Measurements from ENCODE around the gene IFT172.
"Not testable (repeated sequence)": the region's sequence is repeated elsewhere in the genome, so short reads cannot be mapped to it uniquely, and the experiment has no call there.

IFT172 gene

DNA sequence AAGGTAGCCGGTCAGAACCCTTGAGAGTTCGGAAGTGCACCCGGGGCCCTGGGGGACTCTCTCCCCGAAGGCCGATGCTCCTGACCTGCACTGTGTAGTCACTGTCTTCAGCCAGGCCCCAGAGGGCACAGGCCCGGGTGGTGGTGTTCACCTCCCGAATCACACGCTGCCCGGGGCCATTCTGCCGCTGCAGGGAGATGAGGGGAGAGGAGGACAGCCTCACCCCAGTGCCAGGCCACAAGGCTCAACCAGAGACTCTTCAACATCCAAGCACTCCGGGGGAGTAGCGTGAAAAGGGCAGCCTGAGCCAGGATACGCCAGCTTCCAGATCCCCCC, 4.4 kb upstream of the IFT172 start:
- DNase-seq (ENCODE audit: low spot score): no peak

DNA sequence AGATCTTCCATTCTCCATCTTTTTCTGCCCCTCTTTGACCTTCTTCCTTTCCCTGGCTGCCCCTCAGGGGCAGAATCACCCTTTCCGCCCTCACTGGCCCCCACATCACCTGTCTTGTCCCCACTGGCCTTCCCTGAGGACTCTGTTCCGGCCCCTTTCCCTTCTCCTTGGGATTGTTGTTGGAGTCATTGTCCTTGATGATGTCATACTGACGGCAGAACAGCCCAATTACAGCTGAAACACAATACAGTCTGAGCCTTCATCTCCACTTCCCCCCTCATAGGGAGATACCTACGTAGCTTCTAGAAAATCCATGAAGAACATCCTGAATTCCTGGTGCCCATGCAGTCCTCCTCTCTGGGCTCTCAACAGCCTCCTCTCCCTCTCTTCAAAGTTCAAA, 3.0 kb upstream of the IFT172 start:
- DNase-seq (ENCODE audit: low spot score): no peak

DNA sequence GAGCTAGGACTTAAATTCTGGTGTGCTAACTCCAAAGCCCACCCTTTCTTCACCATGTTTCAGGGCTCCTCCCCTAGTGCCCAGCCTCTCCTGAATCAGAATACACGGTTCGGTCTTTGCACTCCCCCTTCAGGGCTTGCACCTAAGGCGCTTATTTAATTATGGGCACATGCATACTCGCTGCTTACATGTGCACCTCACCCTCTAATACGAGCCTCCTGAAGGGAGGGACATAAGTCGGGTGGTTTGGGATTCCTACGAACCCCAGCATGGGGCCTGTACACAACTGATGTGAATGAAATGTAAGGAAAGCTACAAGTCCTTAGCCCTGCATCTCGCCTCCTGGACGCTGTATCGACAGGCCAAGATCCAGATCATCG, 435 bp downstream of the IFT172 start:
- peak; percentile 45 for DNase-seq (ENCODE audit: low spot score)

DNA sequence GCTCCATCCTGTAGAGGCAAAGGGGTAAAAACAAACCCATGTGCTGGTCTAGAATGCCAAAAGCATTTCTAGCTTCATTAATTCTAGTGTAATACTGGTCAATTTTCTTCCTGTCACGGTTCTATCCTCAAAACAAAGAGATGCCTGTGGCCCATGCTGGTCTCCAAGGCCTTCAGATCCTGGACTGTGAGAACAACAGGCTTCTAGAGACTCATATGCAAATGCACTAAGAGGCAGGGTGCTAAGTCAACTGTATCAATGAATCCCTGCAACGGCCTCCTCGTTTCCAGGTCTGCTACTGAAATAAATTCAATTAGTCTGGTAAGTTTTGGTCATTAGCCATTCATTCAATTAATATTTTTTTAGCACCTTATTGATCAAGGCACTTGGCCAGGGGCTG, 4.0 kb downstream of the IFT172 start:
- no peak for DNase-seq (ENCODE audit: low spot score)

DNA sequence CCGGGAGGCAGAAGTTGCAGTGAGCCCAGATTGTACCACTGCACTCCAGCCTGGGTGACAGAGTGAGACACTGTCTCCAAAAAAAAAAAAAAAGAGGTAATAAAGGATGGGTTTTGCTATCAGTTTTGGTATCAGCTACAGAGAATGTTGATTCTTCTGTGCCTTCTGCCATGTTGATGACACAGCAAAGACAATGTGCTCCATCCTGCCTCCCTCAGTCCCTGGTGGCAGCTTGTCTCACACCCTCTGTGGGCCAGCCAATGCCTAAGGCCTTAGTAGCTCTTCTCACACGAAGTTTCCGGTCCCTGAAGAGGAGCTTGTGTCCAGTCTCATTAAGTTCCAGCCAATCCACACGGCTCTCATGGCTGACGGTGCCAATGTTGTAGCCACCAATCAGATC, 17.6 kb downstream of the IFT172 start:
- DNase-seq (ENCODE audit: low spot score): no peak

DNA sequence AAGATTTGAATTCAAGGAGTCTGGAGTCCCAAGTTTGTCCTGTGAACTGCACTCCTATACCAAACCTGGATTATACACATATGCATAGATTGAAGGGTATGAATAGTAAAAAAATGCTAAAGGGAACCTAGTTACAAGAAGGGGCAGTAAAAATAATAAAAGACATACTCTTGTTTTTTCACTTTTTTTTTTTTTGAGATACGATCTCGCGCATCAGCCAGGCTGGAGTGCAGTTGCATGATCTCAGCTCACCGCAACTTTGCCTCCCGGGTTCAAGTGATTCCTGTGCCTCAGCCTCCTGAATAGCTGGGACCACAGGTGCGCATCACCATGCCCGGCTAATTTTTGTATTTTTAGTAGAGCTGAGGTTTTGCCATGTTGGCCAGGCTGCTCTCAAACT, 25.1 kb downstream of the IFT172 start:
- no peak for DNase-seq (ENCODE audit: low spot score)

DNA sequence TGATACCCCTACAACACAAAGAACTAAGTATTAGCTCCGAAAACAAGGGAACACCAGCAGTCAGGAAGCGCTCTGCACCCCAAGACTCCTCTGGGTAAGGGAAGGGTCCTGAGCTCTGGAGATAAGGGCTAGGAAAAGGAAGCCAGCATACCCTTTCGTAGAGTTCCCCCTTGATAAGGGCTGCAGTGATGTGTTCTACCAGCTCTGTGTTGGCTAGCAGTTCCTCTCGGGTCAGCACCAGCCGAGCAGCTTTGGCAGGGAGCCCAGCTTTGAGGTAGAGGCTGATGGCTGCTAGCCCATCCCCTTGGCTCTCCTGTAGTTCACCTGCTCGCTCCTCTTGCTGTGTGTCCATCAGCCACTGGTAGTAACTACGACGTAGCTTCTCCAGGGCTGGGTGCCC, 28.4 kb downstream of the IFT172 start:
- DNase-seq (ENCODE audit: low spot score): peak; percentile 41

DNA sequence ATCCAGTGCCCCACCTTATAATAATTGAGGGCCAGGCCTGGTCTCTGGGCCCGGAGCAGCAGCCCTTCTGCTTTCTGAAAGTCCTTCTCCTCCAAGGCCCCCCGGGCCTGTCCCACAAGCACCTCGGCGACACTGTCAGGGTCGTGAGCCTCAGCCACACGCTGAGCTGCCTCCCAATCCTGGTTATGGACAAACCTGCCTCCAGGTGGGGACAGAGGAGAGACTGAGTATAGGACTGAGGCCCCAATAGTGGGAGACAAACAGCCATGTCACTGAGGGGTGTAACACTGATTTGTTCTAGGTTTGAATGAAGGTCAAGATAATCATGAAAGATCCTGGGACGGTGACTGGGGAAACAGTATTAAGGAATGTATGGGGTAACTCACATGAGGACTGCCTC, 35.6 kb downstream of the IFT172 start:
- DNase-seq (ENCODE audit: low spot score): no peak

DNA sequence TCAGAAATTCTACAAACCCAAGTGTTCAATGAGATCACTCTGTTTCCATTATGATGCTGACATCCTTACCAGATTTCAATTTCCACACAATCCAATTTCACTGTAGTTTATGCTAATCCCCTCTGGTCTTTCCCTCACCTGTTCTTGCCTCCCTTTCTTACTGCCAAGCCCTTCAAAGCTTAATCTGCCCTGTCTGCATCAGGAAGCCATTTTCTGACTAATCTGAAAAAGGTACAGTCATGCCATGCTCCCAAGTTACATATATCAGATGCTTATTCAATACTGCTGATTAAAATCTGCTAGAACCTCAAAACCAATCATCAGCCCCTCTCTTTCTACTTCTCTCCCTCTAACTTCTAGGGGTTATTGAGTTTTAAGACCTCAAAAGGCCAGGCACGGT, 38.4 kb downstream of the IFT172 start:
- no peak for DNase-seq (ENCODE audit: low spot score)

DNA sequence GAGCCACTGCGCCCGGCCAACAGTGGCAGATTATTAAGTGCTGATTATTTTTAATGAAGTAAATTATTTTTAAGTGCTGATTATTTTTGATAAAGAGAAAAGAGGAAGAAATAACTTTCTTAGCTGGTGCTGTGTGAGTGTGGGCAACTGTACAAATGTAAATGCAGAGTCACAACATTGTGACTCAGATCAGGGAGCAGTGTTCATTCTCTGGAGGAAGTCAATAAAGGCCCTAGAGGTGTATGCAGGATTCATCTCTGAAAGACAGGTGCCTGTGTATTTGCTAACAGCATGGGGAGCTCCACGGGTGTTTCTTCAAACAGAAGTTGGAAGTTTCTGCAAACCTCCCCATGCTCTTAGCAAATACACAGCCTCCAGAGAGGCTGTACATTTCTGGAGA, 41.2 kb downstream of the IFT172 start:
- no peak for DNase-seq (ENCODE audit: low spot score)

DNA sequence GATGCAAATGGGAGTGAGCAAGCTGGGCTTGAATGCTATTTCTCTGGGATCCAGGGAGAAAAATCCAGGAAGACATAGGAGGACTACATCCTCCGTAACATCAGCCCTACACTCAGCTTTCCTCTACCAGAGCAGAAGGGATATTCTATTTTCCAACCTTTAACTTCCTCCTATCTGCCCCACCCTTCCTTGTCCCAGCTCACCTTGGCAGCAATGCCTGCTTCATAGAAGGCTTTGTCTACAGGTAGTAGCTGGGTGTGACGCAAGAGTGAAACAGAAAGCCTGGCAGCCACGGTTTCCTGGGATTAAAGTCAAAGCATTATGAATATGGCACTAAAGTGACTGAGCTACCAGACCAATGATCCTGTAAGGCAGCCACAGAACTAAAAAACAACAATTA, 43.5 kb downstream of the IFT172 start:
- DNase-seq (ENCODE audit: low spot score): no peak

DNA sequence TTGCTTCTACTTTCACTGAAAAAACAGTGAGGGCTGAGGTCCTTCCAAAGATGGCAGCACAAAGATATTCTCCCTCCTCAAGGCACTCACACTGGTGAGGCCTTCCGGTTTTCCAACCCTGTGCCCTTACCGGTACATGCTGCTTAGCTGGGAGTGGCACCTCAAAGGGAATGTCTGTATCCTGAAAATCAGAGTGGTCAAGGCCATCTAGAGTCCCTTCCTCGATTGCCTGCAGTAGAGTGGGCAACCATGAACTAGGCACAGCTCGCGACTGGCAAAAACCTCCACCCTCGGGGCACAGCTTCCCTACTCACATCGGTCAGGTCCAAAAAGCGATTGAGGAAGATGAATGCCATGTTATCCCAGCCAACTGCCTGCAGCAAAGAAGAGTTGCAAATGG, 43.9 kb downstream of the IFT172 start:
- no peak for DNase-seq (ENCODE audit: low spot score)

DNA sequence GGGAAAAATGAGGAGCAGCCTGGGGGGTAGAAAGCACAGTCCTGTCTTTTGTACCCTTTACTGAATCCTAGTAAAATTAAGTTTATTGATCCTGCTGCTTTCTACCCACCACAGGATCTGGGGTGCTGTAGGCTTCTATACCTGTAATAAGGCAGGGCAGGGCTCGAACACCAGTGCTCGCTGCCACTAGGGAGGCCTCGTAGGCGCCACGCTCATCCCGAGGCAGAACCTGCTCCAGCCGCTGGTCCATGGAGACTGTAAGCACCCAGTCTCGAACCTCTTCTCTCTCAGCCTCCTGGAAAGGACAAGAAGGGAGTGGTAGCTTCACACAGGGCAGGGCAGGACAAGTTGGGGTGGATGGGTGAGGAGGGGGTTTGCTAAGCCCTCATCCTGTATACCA, 44.4 kb downstream of the IFT172 start:
- DNase-seq (ENCODE audit: low spot score): no peak

DNA sequence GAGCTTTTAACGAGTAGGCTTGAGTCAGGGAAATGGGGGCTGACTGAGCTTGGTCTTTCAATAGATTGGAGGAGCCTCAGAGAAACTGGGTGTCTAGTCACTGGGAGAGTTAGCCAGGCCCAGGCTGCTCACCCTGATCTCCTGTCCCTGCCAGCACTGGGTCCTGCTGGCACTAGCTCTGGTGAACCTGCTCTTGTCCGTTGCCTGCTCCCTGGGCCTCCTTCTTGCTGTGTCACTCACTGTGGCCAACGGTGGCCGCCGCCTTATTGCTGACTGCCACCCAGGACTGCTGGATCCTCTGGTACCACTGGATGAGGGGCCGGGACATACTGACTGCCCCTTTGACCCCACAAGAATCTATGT, 46.6 kb downstream of the IFT172 start:
- DNase-seq (ENCODE audit: low spot score): peak; percentile 42

DNA sequence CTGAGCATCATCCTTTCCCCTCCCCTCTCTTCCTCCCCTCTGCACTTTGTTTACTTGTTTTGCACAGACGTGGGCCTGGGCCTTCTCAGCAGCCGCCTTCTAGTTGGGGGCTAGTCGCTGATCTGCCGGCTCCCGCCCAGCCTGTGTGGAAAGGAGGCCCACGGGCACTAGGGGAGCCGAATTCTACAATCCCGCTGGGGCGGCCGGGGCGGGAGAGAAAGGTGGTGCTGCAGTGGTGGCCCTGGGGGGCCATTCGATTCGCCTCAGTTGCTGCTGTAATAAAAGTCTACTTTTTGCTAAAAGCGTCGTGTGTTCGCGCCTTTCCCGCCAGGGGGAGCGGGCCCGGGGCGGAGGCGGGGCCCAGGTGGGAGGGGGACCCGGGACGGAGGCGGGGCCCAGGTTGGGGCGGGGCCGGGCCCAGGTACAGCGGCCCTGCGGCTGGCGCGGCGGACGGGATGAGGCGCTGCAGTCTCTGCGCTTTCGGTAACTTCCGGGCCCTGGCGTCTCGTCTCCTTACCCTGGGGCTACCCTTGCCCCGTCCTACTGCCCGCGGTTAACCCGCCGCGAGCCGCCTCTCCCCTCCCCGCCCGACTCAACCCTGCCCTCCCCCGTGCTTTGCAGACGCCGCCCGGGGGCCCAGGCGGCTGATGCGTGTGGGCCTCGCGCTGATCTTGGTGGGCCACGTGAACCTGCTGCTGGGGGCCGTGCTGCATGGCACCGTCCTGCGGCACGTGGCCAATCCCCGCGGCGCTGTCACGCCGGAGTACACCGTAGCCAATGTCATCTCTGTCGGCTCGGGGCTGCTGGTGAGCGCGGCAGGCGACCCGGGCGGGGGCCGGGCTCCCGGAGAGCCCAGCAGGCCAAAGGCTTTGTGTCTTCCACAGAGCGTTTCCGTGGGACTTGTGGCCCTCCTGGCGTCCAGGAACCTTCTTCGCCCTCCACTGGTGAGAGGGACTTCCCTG, 47.3 kb downstream of the IFT172 start, which contains the start of gene KRTCAP3:
Gene KRTCAP3 (plus strand): TSS at position 424 of the 962 bp plus-strand sequence. CDS start 32 bp downstream, at position 456.
- DNase-seq (ENCODE audit: low spot score): peak; percentile 38

DNA sequence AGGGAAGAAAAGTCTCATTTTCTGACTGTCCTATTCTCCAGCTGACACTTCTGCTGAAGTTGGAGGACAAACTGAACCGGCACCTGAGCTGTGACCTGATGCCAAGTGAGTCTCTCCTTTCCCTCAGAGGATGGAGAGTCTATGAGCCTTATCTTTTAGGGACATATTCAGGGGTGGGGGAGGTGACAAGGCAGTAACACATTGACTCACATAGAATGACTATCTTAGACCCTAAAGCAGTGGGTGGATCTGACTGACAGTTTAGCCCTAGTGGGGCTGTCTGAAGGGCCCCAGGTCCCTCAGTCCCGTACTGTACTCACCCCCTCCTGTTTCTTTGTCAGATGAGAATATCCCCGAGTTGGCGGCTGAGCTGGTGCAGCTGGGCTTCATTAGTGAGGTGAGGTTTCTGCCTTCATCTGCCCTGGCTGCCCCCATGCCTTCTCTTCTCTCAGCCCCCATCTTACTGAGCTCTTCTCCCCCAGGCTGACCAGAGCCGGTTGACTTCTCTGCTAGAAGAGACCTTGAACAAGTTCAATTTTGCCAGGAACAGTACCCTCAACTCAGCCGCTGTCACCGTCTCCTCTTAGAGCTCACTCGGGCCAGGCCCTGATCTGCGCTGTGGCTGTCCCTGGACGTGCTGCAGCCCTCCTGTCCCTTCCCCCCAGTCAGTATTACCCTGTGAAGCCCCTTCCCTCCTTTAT, 48.2 kb downstream of the IFT172 start:
- peak; percentile 92 for DNase-seq (ENCODE audit: low spot score)

DNA sequence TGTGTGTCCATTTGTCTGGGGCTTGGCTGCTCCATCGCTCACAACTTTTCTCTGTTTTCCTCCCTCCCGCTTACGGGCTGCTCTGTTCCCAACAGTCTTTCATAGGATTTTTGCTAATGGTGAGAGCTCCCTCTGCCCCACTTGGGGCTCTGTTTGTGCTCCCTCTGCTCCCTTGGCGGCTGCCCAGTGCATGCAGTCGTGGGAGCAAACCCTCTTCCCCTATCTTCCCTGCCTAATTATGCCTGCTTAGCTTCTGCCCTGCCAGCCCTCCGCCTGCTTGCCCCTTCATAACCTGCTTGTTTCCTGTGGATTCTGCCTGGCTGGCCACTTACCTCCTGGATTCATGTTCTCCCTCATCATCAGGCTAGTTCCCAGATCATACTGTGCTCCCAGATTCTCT, 53.9 kb downstream of the IFT172 start:
- no peak for DNase-seq (ENCODE audit: low spot score)

DNA sequence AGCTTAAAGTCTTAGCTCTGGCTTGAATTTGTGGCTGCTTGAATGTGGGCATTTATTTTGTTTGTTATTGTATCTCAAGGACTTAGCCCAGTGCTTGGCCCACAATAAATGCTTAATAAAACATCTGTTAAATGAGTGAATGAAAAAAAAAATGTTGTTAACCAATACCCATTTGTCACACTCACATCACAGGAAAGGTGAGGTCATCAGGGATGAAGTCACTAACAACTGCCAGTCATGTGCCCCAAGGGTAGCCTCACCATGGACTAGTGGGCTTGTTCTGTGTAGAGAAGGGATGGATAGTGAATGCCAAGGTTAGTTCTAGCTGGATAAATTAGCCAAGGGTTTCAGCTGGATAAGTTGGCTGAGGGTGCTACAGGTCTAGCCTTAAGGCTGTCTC, 58.1 kb downstream of the IFT172 start:
- DNase-seq (ENCODE audit: low spot score): peak; percentile 39

DNA sequence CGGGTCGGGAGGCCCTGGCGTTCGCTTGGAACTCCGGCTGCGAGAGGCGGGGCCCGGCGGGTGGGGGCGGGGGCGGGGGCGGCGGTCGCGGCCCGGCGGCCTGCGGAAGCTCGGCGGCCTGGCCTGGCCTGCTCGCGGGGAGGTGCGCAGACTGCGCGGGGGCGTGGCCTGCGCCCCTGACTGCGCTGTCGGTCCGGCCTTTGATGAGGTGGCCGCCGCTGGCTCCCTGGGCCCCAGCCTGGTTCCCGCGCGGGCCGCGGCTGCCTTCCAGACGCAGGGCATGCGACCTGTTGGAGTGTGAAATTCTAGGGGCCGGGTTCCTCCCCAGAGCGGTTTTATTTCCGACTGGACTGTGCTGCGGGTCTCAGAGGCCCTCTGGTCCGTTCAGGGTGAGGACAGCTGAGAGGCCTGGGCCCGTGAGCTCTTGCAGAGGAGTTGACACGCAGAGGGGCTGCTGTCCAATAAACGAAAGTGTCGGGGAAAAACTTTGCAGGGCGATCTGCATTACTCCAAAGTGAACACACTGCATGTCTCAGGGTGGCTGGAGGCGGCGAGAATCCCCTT, 60.5 kb downstream of the IFT172 start:
- DNase-seq (ENCODE audit: low spot score): peak; percentile 84

DNA sequence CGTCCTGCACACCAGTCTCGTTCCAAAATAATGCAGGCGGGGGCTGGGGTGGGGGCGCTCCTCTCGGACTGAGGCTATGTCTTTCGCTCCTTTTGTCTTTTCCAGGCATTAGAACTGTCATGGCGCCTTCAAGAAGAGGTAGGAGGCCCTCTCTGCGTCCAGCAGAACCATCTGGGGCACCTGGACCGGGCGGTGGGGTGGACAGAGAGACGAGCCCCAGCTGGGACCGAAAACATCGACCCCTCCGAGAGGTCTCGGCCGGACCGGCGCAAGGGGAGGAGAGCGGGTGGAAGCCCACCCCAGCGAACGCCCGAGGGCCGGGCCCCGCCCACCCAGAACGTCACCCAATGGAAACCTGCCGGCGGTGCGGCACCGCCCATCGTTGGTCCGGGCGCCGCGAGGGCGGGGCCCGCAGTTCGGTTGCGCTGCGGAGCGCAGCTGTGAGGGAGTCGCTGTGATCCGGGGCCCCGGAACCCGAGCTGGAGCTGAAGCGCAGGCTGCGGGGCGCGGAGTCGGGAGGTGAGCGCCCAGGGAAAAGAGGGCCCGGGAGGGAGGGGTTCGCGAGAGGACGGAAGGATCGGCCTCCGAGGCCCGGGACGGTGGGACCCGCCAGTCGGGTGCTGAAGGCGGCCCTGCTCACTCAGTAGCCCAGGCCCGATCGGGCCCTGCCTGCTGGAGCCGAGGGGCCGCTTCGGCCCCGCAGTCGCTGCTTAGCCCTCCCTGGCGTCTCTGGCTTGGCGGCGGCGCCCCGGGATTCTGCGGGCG, 61.1 kb downstream of the IFT172 start, which contains the start of gene NRBP1:
Gene NRBP1 (plus strand): TSS at position 419 of the 765 bp plus-strand sequence. CDS start 4,643 bp downstream, outside the sequence.
- DNase-seq (ENCODE audit: low spot score): peak; percentile 95

DNA sequence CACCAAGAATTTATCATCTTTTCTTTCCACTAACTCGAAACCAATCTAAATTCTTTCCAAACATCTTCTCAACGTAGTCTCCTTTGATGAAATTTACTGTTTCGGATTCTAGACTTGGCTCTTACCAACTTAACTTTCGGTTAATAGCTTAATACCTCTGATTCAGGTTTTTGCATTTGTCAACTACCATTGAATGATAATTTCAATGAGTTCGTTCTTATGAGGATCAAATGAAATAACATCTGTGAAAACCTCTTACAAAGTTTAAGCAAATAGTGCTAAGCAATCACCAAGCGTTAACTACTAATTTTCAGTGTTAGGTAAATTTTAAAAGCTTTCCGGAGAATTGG, 61.7 kb downstream of the IFT172 start:
- no peak for DNase-seq (ENCODE audit: low spot score)

DNA sequence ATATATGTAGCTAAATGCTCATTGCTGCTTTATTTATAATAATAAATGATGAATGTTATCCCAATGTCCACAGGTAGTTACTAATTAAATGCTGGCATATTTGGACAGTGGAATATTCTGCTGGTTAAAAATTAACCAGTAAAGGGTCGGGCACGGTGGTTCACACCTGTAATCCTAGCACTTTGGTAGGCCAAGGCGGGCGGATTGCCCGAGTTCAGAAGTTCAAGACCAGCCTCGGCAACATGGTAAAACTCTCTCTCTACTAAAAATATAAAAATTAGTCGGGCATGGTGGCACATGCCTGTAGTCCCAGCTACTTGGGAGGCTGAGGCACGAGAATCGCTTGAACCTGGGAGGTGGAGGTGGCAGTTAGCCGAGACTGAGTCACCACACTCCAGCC, 64.5 kb downstream of the IFT172 start:
- DNase-seq (ENCODE audit: low spot score): not testable (repeated sequence)
